RWPE1 (cell line): ENCODE measurements around the gene CXCL14.

Source experiments
- CTCF ChIA-PET: fragments of 350-600 bp; sonication (Branson Sonifier 250); formaldehyde crosslinking; extraction: SDS; loops from one replicate; lab custom pipeline; 2021; lab: Yijun Ruan, JAX
- POLR2A ChIA-PET: fragments of 400-600 bp; formaldehyde crosslinking; extraction: SDS; loops from one replicate; lab custom pipeline; 2020; ENCODE audit warnings: antibody characterized with exemption; ENCODE audit not compliant: low non-redundant PET; lab: Yijun Ruan, JAX
- DNase-seq: peaks from one replicate; pipeline ENCODE4 v3.0.0; 2012; ENCODE audit warnings: low spot score
- H3K27ac ChIP-seq: fragments of 450-650 bp; 2 replicates; pipeline ENCODE4 v1.5.1; 2017
- TF ChIP-seq, protein P1 (sequence below): fragments of 450-650 bp; conservative IDR thresholded peaks from 2 replicates; pipeline ENCODE4 v1.5.1; 2017; ENCODE audit warnings: low read depth, mild to moderate bottlenecking

Gene CXCL14

DNA sequence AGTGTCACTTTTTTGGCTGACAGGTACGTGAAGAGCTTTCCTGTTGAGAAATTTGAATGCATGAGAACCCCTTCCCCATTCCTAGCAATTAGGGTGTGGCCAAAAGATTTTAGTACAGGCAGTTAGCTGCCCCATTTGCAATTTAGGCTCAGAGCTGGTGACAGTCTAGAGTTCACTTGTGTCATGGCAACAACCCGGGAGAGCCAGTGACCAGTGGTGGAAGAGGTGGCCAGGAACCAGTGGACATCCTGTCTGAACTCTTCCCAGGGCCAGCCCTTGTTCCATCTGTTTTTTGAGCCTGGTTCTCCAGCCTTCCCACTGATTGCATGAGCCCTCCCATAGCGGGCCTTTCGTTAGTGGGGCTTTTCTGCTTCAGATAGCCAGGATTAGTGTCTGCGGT, 40.5 kb downstream of the CXCL14 start:
- H3K27ac ChIP-seq = no peak overlapping the region
- no peak for DNase-seq
- CTCF ChIA-PET = interaction anchor here (0.5 to 0.7 kb wide), 4 partner anchors 9 to 1924 kb away, joined by 3 to 9 read pairs (median 4); no protein-coding TSS in a partner anchor
- POLR2A ChIA-PET = no interaction called here
- TF ChIP-seq, protein P1, sequence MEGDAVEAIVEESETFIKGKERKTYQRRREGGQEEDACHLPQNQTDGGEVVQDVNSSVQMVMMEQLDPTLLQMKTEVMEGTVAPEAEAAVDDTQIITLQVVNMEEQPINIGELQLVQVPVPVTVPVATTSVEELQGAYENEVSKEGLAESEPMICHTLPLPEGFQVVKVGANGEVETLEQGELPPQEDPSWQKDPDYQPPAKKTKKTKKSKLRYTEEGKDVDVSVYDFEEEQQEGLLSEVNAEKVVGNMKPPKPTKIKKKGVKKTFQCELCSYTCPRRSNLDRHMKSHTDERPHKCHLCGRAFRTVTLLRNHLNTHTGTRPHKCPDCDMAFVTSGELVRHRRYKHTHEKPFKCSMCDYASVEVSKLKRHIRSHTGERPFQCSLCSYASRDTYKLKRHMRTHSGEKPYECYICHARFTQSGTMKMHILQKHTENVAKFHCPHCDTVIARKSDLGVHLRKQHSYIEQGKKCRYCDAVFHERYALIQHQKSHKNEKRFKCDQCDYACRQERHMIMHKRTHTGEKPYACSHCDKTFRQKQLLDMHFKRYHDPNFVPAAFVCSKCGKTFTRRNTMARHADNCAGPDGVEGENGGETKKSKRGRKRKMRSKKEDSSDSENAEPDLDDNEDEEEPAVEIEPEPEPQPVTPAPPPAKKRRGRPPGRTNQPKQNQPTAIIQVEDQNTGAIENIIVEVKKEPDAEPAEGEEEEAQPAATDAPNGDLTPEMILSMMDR = no peak

DNA sequence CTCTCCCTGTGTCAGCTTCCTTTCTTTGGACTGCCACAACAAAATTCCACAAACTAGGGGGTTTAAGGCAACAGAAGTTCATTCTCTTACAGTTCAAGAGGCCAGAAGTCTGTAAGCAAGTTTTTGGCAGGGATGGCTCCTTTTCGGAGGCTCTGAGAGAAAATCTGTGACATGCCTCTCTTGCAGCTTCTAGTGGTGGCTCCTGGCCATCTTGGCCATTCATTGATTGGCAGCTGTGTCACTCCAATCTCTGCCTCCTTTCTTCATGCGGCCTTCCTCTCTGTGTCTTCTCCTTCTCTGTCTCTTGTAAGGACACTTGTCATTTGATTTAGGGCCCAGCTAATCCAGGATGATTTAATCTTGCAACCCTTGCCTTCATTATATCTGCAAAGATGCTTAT, 41.0 kb downstream of the CXCL14 start:
- TF ChIP-seq, protein P1 = no peak
- DNase-seq = no peak
- ChIA-PET POLR2A (no interaction called here), CTCF (interaction anchor here (0.5 to 1.0 kb wide), 5 partner anchors 8 to 1924 kb away, joined by 3 to 9 read pairs (median 5); no protein-coding TSS in a partner anchor)
- no peak overlapping the region for H3K27ac ChIP-seq

DNA sequence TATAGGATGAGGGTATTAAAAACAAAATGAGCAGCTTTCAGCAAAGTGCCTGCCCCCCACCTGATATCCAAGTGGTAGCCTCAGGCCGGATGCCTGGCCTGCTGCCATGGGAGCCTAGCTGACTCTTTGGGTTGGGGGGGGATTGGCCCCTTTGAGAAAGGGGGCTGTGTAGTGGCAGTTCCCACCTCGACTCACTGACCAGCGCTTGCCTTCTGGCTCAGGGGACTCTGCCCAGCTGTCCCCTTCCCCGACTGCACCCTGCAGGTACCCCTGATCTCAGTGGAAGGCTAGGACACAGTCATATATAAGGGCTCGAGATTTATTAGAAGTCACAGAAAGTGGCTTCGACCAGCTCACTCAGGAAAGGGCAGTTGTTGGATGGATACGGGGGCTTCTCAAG, 41.5 kb downstream of the CXCL14 start:
- POLR2A ChIA-PET = no interaction called here
- no peak for DNase-seq
- CTCF ChIA-PET = interaction anchor here (0.9 to 1.0 kb wide), 2 partner anchors 14 to 79 kb away, joined by 5 to 6 read pairs; no protein-coding TSS in a partner anchor
- TF ChIP-seq, protein P1 = no peak
- no peak overlapping the region for H3K27ac ChIP-seq

DNA sequence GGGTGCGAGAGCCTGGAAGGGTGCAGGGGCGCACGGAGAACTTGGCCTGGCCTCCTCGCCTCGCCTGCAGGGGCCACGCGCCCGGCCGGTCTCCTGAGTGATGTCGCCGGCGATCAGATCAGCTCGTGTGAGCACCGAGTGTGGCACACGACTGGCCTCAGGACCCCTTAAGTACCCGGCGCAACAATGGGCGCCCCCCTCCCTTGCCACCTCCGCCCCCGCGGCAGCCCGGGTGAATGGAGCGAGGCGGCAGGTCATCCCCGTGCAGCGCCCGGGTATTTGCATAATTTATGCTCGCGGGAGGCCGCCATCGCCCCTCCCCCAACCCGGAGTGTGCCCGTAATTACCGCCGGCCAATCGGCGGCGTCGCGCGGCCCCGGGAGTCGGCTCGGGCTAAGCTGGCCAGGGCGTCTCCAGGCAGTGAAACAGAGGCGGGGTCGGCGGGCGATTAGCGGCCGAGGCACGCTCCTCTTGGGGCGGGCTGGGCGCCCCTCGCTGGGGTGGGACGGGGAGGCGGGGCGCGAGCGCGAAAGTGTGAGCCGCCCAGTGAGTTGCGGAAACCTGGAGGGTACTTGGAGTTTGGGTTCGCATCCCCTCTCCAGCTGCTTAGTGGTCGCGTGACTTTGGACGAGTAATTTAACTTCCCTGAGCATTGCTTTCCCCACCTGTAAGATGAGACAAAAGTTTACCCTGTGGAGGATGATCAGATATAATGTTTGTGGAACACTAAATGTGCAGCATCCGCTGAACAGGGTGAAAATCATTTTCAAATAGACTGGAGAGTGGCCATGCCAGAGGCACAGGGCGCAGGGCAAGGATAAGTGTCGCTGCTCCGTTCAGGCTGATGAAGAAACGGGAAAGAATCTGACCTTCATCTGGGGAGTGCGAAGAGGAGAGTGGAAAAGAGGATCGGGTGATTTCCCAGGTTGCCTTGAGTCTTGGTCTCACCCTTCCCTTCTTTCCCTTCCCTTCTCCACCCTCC, 42.7 kb downstream of the CXCL14 start, which contains the start of gene NEUROG1:
TSS of gene NEUROG1 (minus strand) at position 145 of the 982 bp plus-strand sequence. CDS start 274 bp downstream, outside the sequence.
- peak; percentile 43 for DNase-seq
- ChIA-PET CTCF (interaction anchor here (0.6 to 1.3 kb wide), 3 partner anchors 19 to 294 kb away, joined by 3 to 5 read pairs (median 4); no protein-coding TSS in a partner anchor), POLR2A (no interaction called here)
- TF ChIP-seq, protein P1 = no peak
- H3K27ac ChIP-seq = no peak within 1 kb of the TSS

DNA sequence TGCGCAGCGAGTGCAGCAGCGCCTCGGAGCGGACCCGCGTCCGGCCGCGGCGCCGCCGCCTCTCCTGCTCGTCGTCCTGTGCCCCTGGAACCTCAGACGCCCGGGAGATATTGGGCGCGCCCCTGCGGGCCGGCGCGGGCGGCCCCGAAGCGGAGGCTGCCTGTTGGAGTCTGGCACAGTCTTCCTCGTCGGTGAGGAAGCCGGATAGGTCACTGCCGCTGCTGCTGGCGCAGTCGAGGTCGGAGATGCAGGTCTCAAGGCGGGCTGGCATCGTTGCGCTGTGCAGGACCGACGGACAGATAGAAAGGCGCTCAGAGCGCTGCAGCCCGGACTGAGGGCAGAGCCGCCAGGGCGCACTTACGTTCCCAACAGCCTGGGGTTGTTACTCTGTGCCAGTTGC, 43.4 kb downstream of the CXCL14 start:
- TF ChIP-seq, protein P1 = no peak
- CTCF ChIA-PET = interaction anchor here (0.6 to 1.3 kb wide), 5 partner anchors 17 to 295 kb away, joined by 3 to 6 read pairs (median 4); no protein-coding TSS in a partner anchor
- POLR2A ChIA-PET = no interaction called here
- DNase-seq = no peak
- H3K27ac ChIP-seq = no peak overlapping the region
